Right hindlimb (tissue), 1 donor: ENCODE data around the gene TBC1D20.
"Not testable (repeated sequence)": the region's sequence is repeated elsewhere in the genome, so short reads cannot be mapped to it uniquely, and the experiment has no call there.

Experiments
- DNase-seq: peaks from one replicate; pipeline ENCODE4 v3.0.0-alpha.2; 2018

The TBC1D20 gene

DNA sequence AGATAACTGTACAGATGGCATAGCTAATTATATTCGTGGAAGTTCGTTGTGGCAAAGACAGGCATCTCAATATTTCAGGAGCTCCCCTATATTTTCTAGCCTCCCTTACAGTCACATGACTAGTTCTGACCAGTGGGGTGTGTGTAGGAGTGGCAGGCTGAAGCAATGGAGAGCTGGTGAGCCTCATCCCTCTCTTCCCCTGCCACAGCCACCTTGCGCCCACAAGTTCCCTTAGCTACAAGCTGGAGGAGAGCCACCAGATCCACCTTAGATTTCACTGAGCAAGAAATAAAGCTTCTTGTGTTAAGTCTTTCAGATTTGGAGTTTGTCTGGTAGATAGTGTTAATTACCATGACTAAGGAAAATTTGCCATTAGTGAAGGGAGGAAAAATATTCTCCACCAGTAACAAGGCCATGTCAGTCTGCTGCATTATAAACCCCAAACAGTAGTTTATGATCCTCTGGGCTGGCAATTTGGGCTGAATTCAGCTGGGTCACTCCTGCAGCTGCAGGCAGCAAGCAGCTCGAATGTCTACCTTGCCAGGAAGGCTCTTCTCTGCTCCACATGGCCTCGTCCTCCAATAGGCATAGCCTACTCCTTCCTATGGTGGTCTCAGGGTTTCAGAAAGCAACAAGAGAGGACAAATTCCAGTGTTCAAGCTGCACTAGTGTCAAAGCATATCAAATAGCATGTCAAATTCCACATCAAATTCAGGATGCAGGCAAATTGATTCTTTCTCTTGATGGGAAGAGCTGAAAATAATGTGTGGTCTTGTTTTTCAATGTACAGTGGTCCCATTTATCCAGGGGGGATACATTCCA lies 61.7 kb downstream of the TBC1D20 start:
- no peak for DNase-seq

GRCh38 chr20:400128-400453 lies 62.2 kb downstream of the TBC1D20 start:
- DNase-seq: no peak

GRCh38 chr20:399182-399707 lies 63.1 kb downstream of the TBC1D20 start:
- DNase-seq: no peak

- DNase-seq: no peak
Observed at GRCh38 chr20:397432-398237, 64.7 kb downstream of the TBC1D20 start.

GRCh38 chr20:396619-397431 lies 65.5 kb downstream of the TBC1D20 start:
- no peak for DNase-seq

- DNase-seq: no peak
Observed at GRCh38 chr20:396252-396618, 66.1 kb downstream of the TBC1D20 start.

- not testable (repeated sequence) for DNase-seq
Observed at GRCh38 chr20:393296-393695, 69.0 kb downstream of the TBC1D20 start.

DNA sequence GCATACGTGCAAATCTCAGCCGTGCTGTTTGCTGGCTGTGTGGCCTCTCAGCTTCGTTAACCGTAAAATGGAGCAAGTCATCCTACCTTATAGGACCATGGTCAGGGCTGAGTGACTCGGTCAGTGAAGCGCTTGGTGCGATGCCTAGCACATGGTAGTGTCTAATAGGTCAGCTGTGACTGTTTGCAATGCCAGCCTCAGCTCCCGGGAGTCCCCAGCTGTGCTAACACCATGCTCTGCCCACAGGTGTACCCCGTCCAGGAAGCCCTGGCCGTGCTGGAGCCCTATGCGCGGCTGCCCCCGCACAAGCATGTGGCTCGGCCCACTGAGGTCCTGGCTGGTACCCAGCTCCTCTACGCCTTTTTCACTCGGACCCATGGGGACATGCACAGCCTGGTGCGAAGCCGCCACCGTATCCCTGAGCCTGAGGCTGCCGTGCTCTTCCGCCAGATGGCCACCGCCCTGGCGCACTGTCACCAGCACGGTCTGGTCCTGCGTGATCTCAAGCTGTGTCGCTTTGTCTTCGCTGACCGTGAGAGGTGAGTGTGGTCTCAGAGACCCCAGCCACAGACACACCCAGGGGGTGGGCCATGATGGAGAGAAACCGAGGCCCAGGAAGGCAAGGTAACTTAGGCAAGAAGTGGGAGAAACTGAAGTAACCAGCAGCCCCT lies 71.2 kb downstream of the TBC1D20 start:
- DNase-seq: no peak

- no peak for DNase-seq
Observed at GRCh38 chr20:389220-389619, 73.1 kb downstream of the TBC1D20 start.

DNA sequence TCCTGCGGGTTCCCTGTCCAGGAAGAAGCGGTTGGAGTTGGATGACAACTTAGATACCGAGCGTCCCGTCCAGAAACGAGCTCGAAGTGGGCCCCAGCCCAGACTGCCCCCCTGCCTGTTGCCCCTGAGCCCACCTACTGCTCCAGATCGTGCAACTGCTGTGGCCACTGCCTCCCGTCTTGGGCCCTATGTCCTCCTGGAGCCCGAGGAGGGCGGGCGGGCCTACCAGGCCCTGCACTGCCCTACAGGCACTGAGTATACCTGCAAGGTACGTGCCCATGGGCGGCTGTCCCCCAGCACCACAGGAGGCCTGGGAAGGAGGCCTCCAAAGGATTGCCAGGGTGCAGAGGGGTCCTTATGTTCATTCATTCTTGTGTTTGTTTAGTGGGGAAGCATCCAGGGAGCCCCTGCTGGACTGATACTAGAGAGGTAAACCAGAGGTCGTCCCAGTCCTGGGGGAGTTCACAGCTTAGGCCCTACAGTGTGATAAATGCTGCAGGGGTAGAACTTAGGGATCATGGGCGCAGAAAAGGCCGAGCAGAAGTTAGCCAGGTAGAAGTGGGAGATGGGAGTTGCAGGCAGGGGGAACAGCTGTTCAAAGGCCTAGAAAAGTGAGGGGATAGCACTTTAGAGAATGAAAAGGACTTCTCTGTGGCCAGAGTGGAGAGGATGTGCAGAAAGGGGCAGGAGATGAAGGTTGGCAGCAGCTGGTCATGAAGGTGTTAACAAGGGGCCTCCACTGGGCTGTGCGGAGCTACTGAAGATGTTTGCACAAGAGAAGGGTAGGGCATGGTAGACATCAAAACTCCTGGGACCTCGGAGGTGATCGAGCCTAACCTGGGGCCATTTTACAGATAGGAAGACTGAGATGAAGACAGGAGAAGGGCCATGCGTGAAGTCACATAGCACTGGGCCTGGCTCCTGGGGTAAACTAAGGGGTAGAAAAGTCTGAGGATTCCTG lies 74.0 kb downstream of the TBC1D20 start:
- DNase-seq: no peak

GRCh38 chr20:387520-387919 lies 74.8 kb downstream of the TBC1D20 start:
- DNase-seq: no peak

GRCh38 chr20:386634-387033 lies 75.7 kb downstream of the TBC1D20 start:
- not testable (repeated sequence) for DNase-seq
